HG03135 (cell line): ENCODE measurements around the gene MED8.

Source experiments
- ATAC-seq: cut with Tn5 transposase; IDR thresholded peaks from one replicate; pipeline ENCODE4 v1.9.1; 2021; ENCODE audit warnings: mild to moderate bottlenecking, moderate library complexity; ENCODE audit not compliant: unreplicated experiment

The MED8 gene, protein sequence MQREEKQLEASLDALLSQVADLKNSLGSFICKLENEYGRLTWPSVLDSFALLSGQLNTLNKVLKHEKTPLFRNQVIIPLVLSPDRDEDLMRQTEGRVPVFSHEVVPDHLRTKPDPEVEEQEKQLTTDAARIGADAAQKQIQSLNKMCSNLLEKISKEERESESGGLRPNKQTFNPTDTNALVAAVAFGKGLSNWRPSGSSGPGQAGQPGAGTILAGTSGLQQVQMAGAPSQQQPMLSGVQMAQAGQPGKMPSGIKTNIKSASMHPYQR

GRCh38 chr1:43389326-43390313 lies at the start of gene MED8, which contains the start of gene SZT2:
MED8 (minus strand) TSS chr1:43389800; CDS start chr1:43389764, 36 bp downstream.
SZT2 (plus strand) TSS chr1:43389899; CDS start chr1:43389969, 70 bp downstream.
- ATAC-seq = peak; percentile 84

DNA sequence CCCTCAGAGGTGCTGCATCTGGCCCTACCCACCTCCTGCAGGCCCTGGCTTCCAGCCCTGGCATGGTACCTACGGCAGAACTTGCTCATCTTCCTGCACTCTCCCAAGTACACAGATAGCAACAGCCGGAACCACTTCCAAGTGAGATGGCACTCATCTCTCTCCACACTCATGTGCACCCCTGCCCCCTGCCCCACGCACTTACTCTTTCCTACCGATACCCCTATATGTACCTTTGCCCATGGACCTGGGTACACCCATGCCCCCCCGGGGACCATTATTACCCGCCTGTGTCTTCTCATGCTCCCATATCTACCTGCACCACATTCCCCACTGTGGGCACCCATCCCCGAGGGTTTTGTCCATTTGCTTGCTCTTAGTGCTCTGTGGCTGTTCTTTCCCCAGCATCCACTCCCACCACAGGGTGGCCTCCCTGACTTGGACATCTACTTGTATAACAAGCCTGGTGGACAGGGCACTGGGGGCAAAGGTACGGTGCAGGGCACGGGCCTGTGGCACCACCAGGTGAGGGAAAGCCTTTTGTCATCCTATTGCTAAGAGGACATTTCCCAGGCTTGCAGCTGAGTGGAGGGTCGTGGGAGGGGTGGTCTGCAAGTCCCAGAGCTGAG lies 49.5 kb upstream of the MED8 start:
- ATAC-seq = no peak

DNA sequence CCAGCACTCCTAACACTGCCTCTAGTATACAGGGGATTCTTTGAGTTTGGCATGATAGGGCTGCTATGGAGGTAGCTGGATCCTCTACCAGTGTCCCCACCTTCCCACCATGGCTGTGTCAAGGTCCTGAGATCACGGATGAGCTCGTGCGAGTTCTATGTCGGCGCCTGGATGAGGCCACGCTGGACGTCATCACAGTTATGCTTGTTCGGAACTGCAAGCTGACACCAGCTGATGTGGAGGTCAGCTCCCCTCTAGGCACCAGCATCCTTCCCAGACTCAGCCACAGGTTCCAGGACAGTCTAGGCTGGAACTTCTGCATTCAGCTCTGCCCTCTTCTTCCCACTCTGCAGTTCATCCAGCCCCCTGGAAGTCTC lies 49.0 kb upstream of the MED8 start:
- ATAC-seq = no peak

DNA sequence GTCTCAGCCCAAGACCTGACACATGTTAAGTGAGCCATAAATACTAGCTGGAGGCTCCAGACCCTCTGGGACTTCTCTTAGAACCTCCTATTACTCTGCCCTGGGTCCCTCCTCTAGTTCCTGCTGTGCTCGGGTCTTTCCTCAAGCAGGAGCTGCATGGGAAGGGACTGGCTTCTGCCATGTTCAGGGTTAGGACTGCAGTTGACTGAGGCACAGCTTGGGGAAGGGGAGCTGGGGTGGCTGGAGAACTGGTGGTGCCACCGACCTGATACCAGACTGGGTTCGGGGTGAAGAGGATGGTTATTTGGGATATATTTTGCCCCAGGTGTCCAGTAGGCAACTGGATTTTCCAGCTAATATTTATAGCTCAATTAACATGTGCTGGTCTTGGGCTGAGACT lies 48.4 kb upstream of the MED8 start:
- no peak for ATAC-seq

GRCh38 chr1:43437031-43437973 lies 47.7 kb upstream of the MED8 start:
- ATAC-seq = no peak

- ATAC-seq = no peak
Measured at GRCh38 chr1:43436371-43436770, 46.8 kb upstream of the MED8 start.

DNA sequence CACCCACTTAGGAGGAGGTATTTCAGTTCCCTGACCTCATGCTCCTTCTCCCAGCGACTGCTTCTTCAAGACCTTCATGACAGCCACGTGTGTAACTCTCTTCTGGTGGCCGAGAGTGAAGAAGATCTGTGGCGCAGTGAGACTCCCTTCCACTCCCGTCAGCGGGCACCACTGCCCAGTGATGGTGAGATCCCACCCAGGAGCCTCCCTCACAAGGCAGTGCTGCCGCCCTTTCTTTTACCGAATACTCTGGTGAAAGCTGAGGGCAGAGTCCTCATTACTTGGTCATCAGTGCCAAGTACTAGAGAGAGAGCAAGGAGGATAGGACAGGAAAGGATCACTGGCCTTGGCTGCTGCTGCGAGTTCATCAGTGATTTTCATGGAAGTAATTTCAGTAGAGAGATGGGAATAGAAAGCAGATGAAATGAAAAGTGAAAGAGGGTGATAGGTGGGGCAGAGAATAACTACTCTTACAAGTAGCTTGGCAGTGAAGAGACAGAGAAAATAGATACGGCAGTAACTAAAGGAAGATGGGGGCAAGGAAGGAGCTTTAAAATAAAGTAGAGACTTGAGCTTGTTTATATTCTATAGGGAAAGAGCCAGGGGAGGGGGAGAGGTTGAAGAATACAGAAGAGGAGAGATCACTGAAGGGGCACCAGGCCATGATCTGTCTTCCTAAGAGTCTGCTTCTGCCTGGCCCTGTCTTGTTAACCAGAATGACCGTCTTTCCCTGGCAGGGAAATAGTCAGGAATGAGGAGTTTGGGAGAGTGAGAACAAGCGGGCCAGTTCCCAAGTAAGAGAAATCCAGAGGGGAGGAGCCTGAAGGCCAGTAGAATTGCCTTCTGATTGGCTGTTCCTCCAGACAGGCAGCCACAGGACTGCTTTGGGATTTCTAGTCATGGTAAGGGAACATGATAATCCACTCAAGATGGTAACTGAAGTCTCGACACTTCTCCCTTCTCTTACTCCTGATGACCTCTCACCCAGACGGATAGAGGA lies 45.8 kb upstream of the MED8 start:
- ATAC-seq = no peak

DNA sequence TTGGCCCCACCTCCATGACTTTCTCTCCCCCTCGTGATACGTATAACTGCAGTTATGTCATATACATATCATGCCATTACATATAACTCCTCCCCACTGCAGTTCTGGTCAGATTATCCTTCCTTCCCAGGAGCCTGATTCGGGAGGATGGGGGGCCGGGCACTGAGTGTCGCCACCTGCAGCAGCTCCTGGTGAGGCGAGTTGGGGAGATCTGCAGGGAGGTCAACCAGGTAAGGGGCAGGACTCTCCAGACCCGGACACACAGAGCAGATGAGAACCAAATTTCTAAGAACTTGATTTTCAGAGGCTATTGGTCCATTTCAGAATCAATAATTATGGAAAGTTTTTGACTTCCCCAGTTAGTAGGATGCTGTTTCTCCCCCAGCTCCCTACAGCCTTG lies 44.7 kb upstream of the MED8 start:
- no peak for ATAC-seq

GRCh38 chr1:43432907-43433306 lies 43.3 kb upstream of the MED8 start:
- no peak for ATAC-seq

GRCh38 chr1:43432171-43432860 lies 42.7 kb upstream of the MED8 start:
- no peak for ATAC-seq

GRCh38 chr1:43431676-43432075 lies 42.1 kb upstream of the MED8 start:
- no peak for ATAC-seq

DNA sequence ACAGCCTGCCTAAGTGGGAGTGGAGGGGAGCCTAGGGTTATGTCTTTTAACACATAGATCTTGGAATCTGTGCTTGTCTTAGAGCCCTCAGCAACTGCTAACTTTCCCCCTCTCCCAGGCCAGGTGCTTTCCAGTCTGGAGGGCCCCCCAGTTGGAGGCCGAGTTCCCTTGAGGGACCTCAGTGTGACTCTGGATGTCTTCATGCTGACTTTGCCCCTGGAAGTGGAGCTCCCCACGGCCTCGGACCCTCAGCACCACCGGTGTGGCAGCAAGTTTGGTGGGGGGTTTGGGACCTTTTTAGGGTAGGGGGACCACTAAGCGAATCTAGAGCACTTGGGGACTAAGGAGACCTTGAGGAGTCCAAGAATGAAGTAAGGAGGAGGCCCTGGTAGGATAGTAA lies 41.2 kb upstream of the MED8 start:
- no peak for ATAC-seq

DNA sequence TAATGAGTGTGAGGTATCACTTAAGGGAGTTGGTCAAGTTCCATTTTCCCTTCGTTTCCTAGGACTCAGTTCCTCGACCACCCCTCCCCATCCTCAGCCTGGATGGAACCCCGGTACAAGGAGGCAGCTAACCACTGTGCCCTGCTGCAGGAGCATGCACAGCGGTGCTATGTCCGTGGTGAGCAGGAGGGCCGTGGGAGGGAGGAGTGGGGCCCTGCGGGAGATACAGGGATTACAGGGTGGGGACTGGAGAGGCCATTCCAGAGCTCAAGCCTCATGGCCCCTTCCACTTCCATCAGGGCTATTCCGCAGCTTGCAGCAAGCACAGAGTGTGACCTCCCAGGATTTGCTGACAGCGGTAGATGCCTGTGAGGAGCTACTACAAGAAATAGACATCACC lies 38.3 kb upstream of the MED8 start:
- ATAC-seq = no peak

DNA sequence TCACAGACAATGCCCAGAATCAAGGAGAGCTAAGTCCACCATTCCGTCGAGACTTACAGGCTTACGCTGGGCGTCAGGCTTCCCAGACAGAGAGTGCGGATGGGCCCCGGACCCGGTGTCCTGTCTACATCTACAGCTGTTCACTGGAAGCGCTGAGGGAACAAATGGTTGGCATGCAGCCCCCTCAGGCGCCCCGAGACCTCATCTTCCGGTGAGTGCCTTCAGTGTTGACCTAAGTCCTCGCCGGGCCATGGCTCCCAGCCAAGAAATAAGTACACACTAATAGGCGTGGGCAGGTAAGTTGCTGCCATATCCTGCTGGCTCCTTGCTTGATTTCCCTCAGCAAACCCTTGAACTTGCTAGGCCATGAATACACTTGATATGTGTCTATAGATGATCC lies 37.9 kb upstream of the MED8 start:
- no peak for ATAC-seq

DNA sequence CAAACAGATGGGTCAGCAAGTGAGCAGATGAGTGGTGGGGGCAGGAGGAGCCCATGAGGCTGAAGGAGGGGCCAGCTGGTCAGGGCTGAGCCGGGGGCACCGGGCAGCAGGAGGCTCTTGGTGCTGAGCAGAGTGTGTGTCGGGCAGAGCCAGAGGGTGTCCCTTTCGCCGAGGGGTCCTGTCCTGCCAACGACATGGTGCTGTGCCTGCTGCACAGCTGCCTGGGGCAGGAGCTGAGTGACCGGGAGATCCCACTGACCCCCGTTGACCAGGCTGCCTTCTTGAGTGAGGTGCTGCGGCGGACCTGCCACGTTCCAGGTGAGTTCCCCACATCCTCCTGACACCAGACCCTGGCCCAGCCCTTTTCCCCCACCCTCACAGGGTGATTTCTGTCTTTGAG lies 36.6 kb upstream of the MED8 start:
- no peak for ATAC-seq

GRCh38 chr1:43425045-43425444 lies 35.4 kb upstream of the MED8 start:
- no peak for ATAC-seq

- no peak for ATAC-seq
Measured at GRCh38 chr1:43423672-43424550, 34.3 kb upstream of the MED8 start.
